OCI-LY7 (cell line): ENCODE data around the gene DMRT3.

Source experiments
- CTCF ChIP-seq: fragments of 200-600 bp; sonication (generic); conservative IDR thresholded peaks from 2 replicates; pipeline ENCODE4 v1.5.1; 2014; ENCODE audit warnings: mild to moderate bottlenecking, antibody characterized with exemption, low read length, moderate library complexity, mixed read lengths
- EZH2phosphoT487 ChIP-seq: fragments of 200-600 bp; sonication (generic); IDR thresholded peaks from 2 replicates; pipeline ENCODE4 v1.6.1; 2018; ENCODE audit warnings: low read depth, borderline replicate concordance, mild to moderate bottlenecking, mixed run types, antibody characterized with exemption, low read length, moderate library complexity, mixed read lengths

- TF ChIP-seq CTCF (no peak), EZH2phosphoT487 (no peak)
Measured at GRCh38 chr9:947985-948384, 28.5 kb upstream of the DMRT3 start.
